Activated T-cell treated with anti-CD3 and anti-CD28 coated beads, Interleukin-2, amount 50 U/mL, for 1 hour (primary cell): ENCODE measurements around the gene MXD4.
A peak's percentile ranks its signal among the peaks of the same experiment; 100 is the strongest.

Experiments
- DNase-seq: peaks from one replicate; pipeline ENCODE4 v3.0.0-alpha.2; 2020

Gene MXD4

DNA sequence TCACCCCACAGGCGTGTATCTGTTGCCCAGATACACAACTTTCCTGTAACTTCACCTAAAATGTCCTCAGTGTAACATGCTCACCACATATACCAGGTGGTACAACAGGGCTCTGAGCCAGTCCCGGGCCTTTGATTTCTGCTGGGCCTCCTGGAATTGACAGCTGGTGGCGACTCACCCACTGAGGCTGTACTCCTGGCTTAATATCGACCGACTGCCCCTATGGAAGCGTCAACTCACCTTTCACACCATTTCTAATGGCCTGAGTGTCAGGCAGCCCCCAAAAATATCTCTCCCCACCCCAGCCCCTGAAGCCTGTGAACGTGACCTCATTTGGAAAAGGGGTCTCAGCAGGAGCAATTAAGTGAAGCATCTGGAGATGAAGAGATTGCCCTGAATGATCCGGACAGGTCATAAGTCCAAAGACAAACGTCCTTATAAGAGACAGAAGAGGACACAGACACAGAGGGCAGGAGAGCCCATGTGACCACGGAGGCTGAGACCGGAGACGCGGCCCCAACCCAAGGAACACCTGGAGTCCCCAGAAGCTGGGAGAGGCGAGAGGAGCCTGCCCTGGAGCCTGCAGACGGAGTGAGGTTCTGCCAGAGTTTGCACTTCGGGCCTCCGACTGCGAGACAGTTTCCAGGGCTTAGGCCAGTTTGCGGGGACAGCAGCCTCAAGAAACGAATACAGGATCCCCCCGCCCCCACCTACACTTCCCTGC is 12.6 kb upstream of the MXD4 start:
- DNase-seq: no peak

DNA sequence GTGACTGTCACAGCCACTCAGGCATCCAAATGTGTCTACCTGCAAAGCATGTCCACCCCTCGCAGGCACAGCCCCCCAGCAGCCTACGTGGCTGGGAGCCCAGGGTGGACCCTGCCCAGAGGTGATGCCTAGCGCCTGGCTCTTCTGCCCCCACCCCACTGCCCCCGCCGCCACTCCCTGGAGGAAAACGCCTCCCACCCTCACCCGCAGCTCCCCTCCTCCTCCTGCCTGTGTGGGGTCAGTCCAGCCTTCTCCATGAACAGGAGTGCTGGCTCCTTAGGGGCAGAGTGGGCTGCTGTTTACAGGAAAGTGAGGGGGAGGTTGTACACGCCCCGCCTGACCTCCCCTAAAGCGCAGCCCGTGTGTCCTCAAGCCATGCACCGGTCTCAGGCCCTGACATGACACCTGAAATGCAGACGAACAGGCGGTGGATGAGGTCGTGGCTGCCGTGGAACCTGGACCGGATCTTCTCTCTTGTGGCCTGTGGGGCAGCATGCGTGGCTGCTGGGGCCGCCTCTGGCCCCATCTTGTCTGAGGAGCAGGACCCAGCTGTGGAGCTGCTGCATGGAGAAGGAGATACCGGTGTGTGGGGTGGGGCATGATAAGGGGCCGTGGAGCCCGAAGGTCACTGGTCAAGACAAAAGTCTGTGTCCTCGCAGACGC is 11.9 kb upstream of the MXD4 start:
- no peak for DNase-seq

GRCh38 chr4:2273221-2273620 is 11.3 kb upstream of the MXD4 start:
- DNase-seq: no peak

- no peak for DNase-seq
Measured at GRCh38 chr4:2272828-2273120, 10.9 kb upstream of the MXD4 start.

- no peak for DNase-seq
Measured at GRCh38 chr4:2272026-2272827, 10.3 kb upstream of the MXD4 start.

DNA sequence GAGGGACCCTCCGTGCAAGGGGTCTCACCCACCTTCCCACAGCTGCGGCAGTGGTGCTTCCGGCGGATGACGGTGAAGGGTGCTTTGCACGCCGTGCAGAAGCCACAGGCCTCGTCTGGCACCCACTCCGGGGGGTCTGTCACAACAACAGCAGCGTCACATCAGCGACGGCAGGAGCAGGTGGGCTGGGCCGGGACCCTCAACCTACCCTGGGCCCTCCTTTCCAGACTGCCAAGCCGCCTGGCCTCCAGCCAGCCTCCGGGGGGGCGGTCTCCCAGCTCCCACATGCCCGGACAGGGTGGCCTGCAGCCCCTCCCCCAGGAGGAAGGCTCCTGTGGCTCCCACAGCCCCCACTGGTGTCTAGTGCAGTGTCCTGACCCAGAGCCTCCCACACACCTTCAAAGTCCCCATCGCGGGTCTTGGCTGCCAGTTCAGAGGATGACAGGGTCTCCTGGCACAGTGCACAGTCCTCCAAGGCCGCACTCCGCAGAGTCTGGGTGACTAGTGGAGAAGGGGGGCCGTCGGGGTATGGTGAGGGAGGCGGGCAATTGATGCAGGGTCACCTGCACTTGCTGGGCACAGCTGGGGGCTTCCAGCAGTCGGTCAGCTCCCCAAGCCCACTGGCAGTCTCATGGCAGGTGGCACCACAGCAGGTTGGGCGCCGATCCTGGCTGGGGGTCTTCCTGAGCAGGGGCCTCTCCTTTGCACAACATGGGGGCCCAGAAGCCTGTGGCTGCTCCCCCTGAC is 9.5 kb upstream of the MXD4 start:
- no peak for DNase-seq

- DNase-seq: no peak
Measured at GRCh38 chr4:2270341-2271165, 8.6 kb upstream of the MXD4 start.

DNA sequence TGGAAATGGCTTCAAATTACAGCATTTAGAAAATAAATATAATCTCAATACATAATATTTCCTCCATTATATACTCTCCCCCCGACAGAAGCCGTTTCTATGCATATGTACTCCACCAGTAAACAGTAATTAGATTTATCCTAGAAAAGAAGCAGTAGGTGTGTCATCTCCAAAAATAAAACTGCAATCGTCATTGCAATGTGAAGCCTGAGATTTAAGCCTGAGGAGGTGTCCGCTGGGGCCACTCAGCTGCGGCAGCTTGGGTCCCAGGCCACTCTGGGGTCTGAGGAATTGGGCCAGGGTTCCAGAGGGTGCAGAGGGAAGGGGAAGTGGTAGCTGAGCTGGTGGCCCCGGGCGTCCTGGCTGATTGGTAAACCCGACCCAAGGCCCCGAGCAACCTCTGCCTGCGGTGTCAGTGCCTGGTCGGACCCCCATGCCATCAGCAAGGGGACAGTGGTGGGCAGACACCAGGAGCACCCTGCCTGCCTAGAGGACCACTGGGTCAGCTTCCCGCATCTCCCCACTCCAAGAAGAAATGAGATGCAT is 7.8 kb upstream of the MXD4 start:
- DNase-seq: no peak

- no peak for DNase-seq
Measured at GRCh38 chr4:2269206-2269531, 7.3 kb upstream of the MXD4 start.

- no peak for DNase-seq
Measured at GRCh38 chr4:2268357-2269205, 6.7 kb upstream of the MXD4 start.

GRCh38 chr4:2267841-2268240 is 5.9 kb upstream of the MXD4 start:
- no peak for DNase-seq

DNA sequence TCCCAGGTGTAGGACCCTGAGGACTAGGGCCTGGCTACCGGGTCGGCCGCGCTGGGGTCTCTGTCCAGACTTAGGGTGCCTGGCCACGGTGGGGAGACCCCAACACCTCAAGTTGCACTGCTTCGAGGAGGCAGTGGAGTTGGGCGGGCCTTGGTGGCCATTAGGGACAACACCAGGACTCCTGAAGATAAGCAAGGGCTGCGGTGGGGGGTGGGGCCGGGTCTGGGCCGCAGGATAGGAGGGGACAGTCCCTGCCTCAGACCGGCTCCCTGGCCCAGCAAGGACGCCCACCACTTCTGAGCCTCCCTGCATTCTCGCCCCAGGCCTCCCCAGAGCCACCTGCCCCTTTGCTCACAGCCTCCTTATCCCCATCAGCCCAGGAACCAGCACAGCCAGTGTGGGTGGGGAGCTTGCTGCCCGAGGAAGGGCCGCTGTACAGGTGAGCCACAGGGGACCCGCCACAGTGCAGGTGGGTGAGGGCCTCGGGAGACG is 5.5 kb upstream of the MXD4 start:
- DNase-seq: no peak

- DNase-seq: no peak
Measured at GRCh38 chr4:2266821-2267220, 4.9 kb upstream of the MXD4 start.

DNA sequence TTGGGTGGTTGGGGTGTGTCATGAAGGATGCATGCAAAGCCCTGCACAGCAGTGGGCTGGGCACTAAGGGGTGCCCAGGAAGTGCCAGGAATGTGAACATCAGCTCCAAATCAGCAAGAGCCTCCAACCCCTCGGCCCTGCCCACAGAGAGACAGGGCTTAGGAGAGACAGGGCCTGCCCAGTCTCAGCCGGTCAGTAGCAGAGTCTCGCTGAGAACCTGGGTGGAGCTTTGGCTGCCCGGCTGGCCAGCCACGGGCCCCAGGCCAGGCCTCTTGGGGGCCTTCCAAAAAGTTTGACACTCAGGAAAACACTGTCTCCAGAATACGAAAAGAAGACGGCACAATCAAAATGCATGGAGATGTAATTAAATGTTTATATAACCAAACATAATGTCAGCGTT is 4.3 kb upstream of the MXD4 start:
- no peak for DNase-seq

DNA sequence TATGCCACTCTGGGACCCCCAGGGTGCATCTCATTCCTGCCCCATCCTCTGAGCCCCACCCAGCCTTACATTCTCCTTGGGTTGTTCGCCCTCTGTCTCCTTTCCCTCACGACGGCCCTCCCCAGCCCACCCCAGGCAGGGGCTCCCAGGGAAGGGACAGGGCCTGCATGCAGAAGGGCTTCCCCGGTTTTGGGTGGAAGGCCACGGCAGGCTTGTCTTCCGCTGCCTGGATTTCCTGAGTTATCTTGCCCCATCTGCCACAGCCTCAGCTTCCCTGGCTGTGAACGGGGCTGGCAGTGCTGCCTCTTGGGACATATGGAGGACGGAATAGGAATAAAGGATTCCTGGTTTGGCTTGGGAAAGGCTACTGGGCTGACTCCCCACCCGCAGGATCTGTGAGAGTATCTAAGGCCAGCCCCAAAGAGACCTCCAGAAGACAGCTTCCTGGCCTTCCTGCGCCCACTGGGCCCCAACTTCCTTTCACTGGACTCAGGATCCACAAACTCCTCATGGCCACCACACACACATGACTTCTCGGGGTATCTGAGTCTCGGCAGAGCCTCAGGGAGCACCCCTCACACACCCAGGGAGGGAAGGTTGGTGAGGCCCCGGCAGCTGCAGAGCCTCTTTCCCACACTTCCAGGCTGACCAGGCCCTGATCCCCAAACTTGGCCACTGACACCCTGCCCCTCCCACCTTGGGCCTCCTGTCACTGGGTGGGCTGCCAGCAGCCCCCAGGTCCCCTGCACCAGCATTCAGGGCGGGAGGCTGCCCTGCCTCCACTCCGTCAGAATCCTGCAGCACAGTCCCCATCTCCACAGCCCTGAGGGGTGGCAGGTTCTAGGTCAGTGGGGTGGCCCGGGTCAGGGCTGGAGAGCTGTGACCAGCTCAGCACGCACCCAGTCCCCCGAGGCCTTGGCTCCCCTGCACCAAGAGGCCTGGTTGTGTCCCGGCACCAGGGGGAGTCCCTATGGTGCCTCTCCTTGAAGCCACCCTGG is 3.5 kb upstream of the MXD4 start:
- no peak for DNase-seq

- no peak for DNase-seq
Measured at GRCh38 chr4:2264481-2265041, 2.7 kb upstream of the MXD4 start.

GRCh38 chr4:2263926-2264321 is 2.0 kb upstream of the MXD4 start:
- no peak for DNase-seq

- no peak for DNase-seq
Measured at GRCh38 chr4:2262944-2263250, 988 bp upstream of the MXD4 start.

- DNase-seq: peak; percentile 96
Measured at GRCh38 chr4:2262145-2262943, 435 bp upstream of the MXD4 start.
